GM23338 (cell line): Measurements from ENCODE around the gene MOGAT1. TPM values are rescaled to one million over a fixed set of nuclear protein-coding genes. Genes with fewer than 3 reads are reported as not detected.

ENCODE experiments used
- ATAC-seq: fragments of 200-7000 bp; cut with Tn5 transposase; 3 replicates; pipeline ENCODE4 v1.9.1; 2020
- DNase-seq: peaks from one replicate; pipeline ENCODE4 v3.0.0-alpha.2; 2015; ENCODE audit warnings: low spot score
- H2AFZ ChIP-seq: fragments of 200-600 bp; sonication (generic); 2 replicates; pipeline ENCODE4 v1.8.0; 2016; ENCODE audit warnings: antibody characterized with exemption, mild to moderate bottlenecking, moderate library complexity
- H3F3A ChIP-seq: fragments of 200-600 bp; sonication (generic); replicated peaks from 2 replicates; pipeline ENCODE4 v1.8.0; 2017; ENCODE audit warnings: antibody characterized with exemption, mixed run types, low read depth
- H3K27ac ChIP-seq: fragments of 200-600 bp; sonication (generic); 2 replicates; pipeline ENCODE4 v1.6.1; 2016; ENCODE audit warnings: low read depth
- H3K27me3 ChIP-seq: fragments of 200-600 bp; sonication (generic); 2 replicates; pipeline ENCODE4 v1.8.0; 2016; ENCODE audit warnings: mild to moderate bottlenecking, mixed run types, moderate library complexity; ENCODE audit not compliant: insufficient read depth
- H3K36me3 ChIP-seq: fragments of 200-600 bp; sonication (generic); 2 replicates; pipeline ENCODE4 v1.8.0; 2016; ENCODE audit warnings: mild to moderate bottlenecking; ENCODE audit not compliant: insufficient read depth
- H3K4me1 ChIP-seq: fragments of 200-600 bp; sonication (generic); 2 replicates; pipeline ENCODE4 v1.8.0; 2016; ENCODE audit warnings: mild to moderate bottlenecking, moderate library complexity; ENCODE audit not compliant: insufficient read depth
- H3K4me2 ChIP-seq: fragments of 200-600 bp; sonication (generic); 2 replicates; pipeline ENCODE4 v1.7.1; 2017; ENCODE audit warnings: mixed run types
- H3K4me3 ChIP-seq: fragments of 200-600 bp; sonication (generic); 2 replicates; pipeline ENCODE4 v1.6.1; 2016; ENCODE audit warnings: mixed run types
- H3K79me2 ChIP-seq: fragments of 200-600 bp; sonication (generic); replicated peaks from 2 replicates; pipeline ENCODE4 v1.8.0; 2017; ENCODE audit warnings: mild to moderate bottlenecking; ENCODE audit not compliant: insufficient read depth
- H3K9me2 ChIP-seq: fragments of 200-600 bp; sonication (generic); 2 replicates; pipeline ENCODE4 v1.8.0; 2017; ENCODE audit not compliant: insufficient read depth
- H4K20me1 ChIP-seq: fragments of 200-600 bp; sonication (generic); replicated peaks from 2 replicates; pipeline ENCODE4 v1.8.0; 2017; ENCODE audit warnings: mild to moderate bottlenecking; ENCODE audit not compliant: insufficient read depth
- H3K27ac Mint-ChIP-seq: 2 replicates; pipeline ENCODE4 v1.8.0; 2020; ENCODE audit warnings: inconsistent platforms, mild to moderate bottlenecking, moderate library complexity, mixed read lengths
- H3K27me3 Mint-ChIP-seq: 3 replicates; pipeline ENCODE4 v1.8.0; 2022; ENCODE audit warnings: low read depth, mild to moderate bottlenecking, moderate library complexity, mixed read lengths, inconsistent platforms; ENCODE audit not compliant: insufficient read depth, poor library complexity
- H3K36me3 Mint-ChIP-seq: 3 replicates; pipeline ENCODE4 v1.8.0; 2021; ENCODE audit warnings: low read depth, mild to moderate bottlenecking, inconsistent platforms, moderate library complexity, mixed read lengths
- H3K4me1 Mint-ChIP-seq: 3 replicates; pipeline ENCODE4 v1.8.0; 2020; ENCODE audit warnings: mild to moderate bottlenecking, inconsistent platforms, mixed read lengths
- H3K4me3 Mint-ChIP-seq: 3 replicates; pipeline ENCODE4 v1.8.0; 2021; ENCODE audit warnings: moderate library complexity, mild to moderate bottlenecking, inconsistent platforms, mixed read lengths
- H3K9me3 Mint-ChIP-seq: 3 replicates; pipeline ENCODE4 v1.8.0; 2020; ENCODE audit warnings: moderate library complexity, mild to moderate bottlenecking, inconsistent platforms, mixed read lengths
- CTCF ChIP-seq, 2 experiments: fragments of 200-600 bp in 1 of 2; sonication (generic) in 1 of 2; conservative IDR thresholded peaks; 2 replicates each; pipeline versions ENCODE4 v1.5.1 to v1.6.1; 2016 to 2017; ENCODE audit warnings: antibody characterized with exemption in 2 of 2, low read depth in 2 of 2, mild to moderate bottlenecking in 2 of 2, moderate library complexity in 1 of 2
- ETS1 ChIP-seq: IDR thresholded peaks from 2 replicates; pipeline ENCODE4 v1.6.1; 2016; ENCODE audit warnings: antibody characterized with exemption
- EZH2 ChIP-seq: fragments of 200-600 bp; sonication (generic); IDR thresholded peaks from one replicate; pipeline ENCODE4 v1.8.0; 2017; ENCODE audit warnings: antibody characterized with exemption, mild to moderate bottlenecking, low read depth; ENCODE audit not compliant: unreplicated experiment
- EZH2phosphoT487 ChIP-seq: fragments of 200-600 bp; sonication (generic); IDR thresholded peaks from one replicate; pipeline ENCODE4 v1.8.1; 2018; ENCODE audit warnings: antibody characterized with exemption; ENCODE audit not compliant: unreplicated experiment
- JUNB ChIP-seq: IDR thresholded peaks from one replicate; pipeline ENCODE4 v1.6.1; 2016; ENCODE audit warnings: antibody characterized with exemption; ENCODE audit not compliant: unreplicated experiment
- NANOG ChIP-seq: IDR thresholded peaks from 2 replicates; pipeline ENCODE4 v1.6.1; 2016; ENCODE audit warnings: antibody characterized with exemption, borderline replicate concordance
- POLR2AphosphoS5 ChIP-seq: IDR thresholded peaks from 2 replicates; pipeline ENCODE4 v1.6.1; 2016; ENCODE audit warnings: antibody characterized with exemption, low read depth
- STAT1 ChIP-seq: IDR thresholded peaks from one replicate; pipeline ENCODE4 v1.6.1; 2016; ENCODE audit warnings: antibody characterized with exemption; ENCODE audit not compliant: unreplicated experiment
- ZNF114 ChIP-seq: fragments of 250-450 bp; sonication (Bioruptor Pico); IDR thresholded peaks from 2 replicates; pipeline ENCODE4 v1.5.0; 2020; ENCODE audit warnings: mild to moderate bottlenecking, moderate library complexity
- ZNF331 ChIP-seq: fragments of 250-450 bp; sonication (Bioruptor Pico); IDR thresholded peaks from 2 replicates; pipeline ENCODE4 v1.5.0; 2020; ENCODE audit warnings: low read depth, mild to moderate bottlenecking, moderate library complexity
- ZNF462 ChIP-seq: fragments of 250-450 bp; sonication (Bioruptor Pico); IDR thresholded peaks from 2 replicates; pipeline ENCODE4 v1.5.0; 2020; ENCODE audit warnings: mild to moderate bottlenecking, moderate library complexity
- polyA plus RNA-seq: library from polyadenylated mRNA; unstranded; fragments of >200 nt; fragmentation: Nextera tagmentation; extraction: Ambion mirVana; gene quantifications from 2 replicates; pipeline ENCODE4 v1.2.1, GENCODE V29; 2016
- total RNA-seq: library from RNA; depleted of rRNA; stranded (reverse); fragments of >200 nt; shearing (Covaris generic); gene quantifications from 2 replicates; pipeline ENCODE4 v1.2.3, GENCODE V29; 2014

MOGAT1 gene
- total and polyA plus RNA-seq, 2 experiments from 2014 or later = 0.86 to 0.94 TPM

- Histone ChIP-seq H3K4me2 (no peak overlapping the region), H3K36me3 (no peaks in the 10 kb centered on the region), H3K4me1 (peaks cover 15% of the 10 kb centered on the region), H3K4me3 (no peak overlapping the region), H3K9me2 (no peaks in the 10 kb centered on the region), H3K79me2 (no peaks in the 10 kb centered on the region), H2AFZ (0 out of 2 replicates have a peak overlapping the region, but pooled peaks have one; percentile 38), H3K27ac (no peak overlapping the region), H4K20me1 (no peaks in the 10 kb centered on the region), H3F3A (no peaks in the 10 kb centered on the region), H3K27me3 (no peaks in the 10 kb centered on the region)
- H3K36me3 Mint-ChIP-seq = no peaks in the 10 kb centered on the region
- H3K4me3 Mint-ChIP-seq = no peak overlapping the region
- no peaks in the 10 kb centered on the region for H3K9me3 Mint-ChIP-seq
- peaks cover 4% of the 10 kb centered on the region for H3K27me3 Mint-ChIP-seq
- peaks cover 22% of the 10 kb centered on the region for H3K4me1 Mint-ChIP-seq
- no peak for TF ChIP-seq POLR2AphosphoS5
- TF ChIP-seq ZNF114 = no peak
- no peak for TF ChIP-seq CTCF (conservative IDR thresholded peaks at IDR 0.05; ENCODE audit: low read depth in 2 of 2)
- TF ChIP-seq JUNB = no peak
- no peak for TF ChIP-seq ZNF462 (CRISPR knock-in tag)
- no peak for TF ChIP-seq EZH2phosphoT487
- TF ChIP-seq ZNF331 (CRISPR knock-in tag) = no peak
- no peak for TF ChIP-seq STAT1
- no peak for TF ChIP-seq ETS1
- no peak for TF ChIP-seq EZH2
- TF ChIP-seq NANOG = no peak
- H3K27ac Mint-ChIP-seq = no peak overlapping the region
- DNase-seq (no peak), ATAC-seq (no peak)
Observed at GRCh38 chr2:222756362-222756831, 84.9 kb downstream of the MOGAT1 start.
